ENCODE results near the gene TAF5.
"Not testable (repeated sequence)": the region's sequence is repeated elsewhere in the genome, so short reads cannot be mapped to it uniquely, and the experiment has no call there.

The TAF5 gene

GRCh38 chr10:103367782-103368518 is at the start of gene TAF5:
Gene TAF5 (plus strand): TSS chr10:103367976. CDS start chr10:103367990, 14 bp downstream.
- peak; percentile 98 for DNase-seq (ENCODE audit: low read depth)

GRCh38 chr10:103327906-103328305 is 39.9 kb upstream of the TAF5 start:
- DNase-seq (ENCODE audit: low read depth) = no peak

GRCh38 chr10:103333934-103334520 is 33.7 kb upstream of the TAF5 start:
- DNase-seq (ENCODE audit: low read depth) = peak; percentile 58

GRCh38 chr10:103334567-103334966 is 33.2 kb upstream of the TAF5 start:
- DNase-seq (ENCODE audit: low read depth) = no peak

GRCh38 chr10:103336370-103336769 is 31.4 kb upstream of the TAF5 start:
- DNase-seq (ENCODE audit: low read depth) = no peak

- no peak for DNase-seq (ENCODE audit: low read depth)
Measured at GRCh38 chr10:103350175-103350516, 17.6 kb upstream of the TAF5 start.

- peak; percentile 85 for DNase-seq (ENCODE audit: low read depth)
Measured at GRCh38 chr10:103350517-103351260, 17.1 kb upstream of the TAF5 start, which contains the start of gene PCGF6. Gene PCGF6 (minus strand): TSS chr10:103351140. CDS start chr10:103351066, 74 bp downstream.

GRCh38 chr10:103353281-103353680 is 14.5 kb upstream of the TAF5 start:
- peak; percentile 27 for DNase-seq (ENCODE audit: low read depth)

- DNase-seq (ENCODE audit: low read depth) = not testable (repeated sequence)
Measured at GRCh38 chr10:103354567-103354966, 13.2 kb upstream of the TAF5 start.

- DNase-seq (ENCODE audit: low read depth) = no peak
Measured at GRCh38 chr10:103355906-103356599, 11.7 kb upstream of the TAF5 start.

GRCh38 chr10:103359493-103359892 is 8.3 kb upstream of the TAF5 start:
- DNase-seq (ENCODE audit: low read depth) = not testable (repeated sequence)

- DNase-seq (ENCODE audit: low read depth) = peak; percentile 68
Measured at GRCh38 chr10:103360791-103361190, 7.0 kb upstream of the TAF5 start.

- DNase-seq (ENCODE audit: low read depth) = no peak
Measured at GRCh38 chr10:103367379-103367781, 396 bp upstream of the TAF5 start.

GRCh38 chr10:103373544-103373943 is 5.8 kb downstream of the TAF5 start:
- DNase-seq (ENCODE audit: low read depth) = no peak

GRCh38 chr10:103374263-103374662 is 6.5 kb downstream of the TAF5 start:
- no peak for DNase-seq (ENCODE audit: low read depth)

- no peak for DNase-seq (ENCODE audit: low read depth)
Measured at GRCh38 chr10:103382769-103383168, 15.0 kb downstream of the TAF5 start.

- no peak for DNase-seq (ENCODE audit: low read depth)
Measured at GRCh38 chr10:103394180-103394579, 26.4 kb downstream of the TAF5 start.

- DNase-seq (ENCODE audit: low read depth) = peak; percentile 37
Measured at GRCh38 chr10:103395754-103396066, 27.9 kb downstream of the TAF5 start.

GRCh38 chr10:103396067-103396788 is 28.5 kb downstream of the TAF5 start, which contains the start of the genes ATP5MK and PDCD11:
Gene ATP5MK (minus strand): TSS chr10:103396475. CDS start chr10:103392457, 4,018 bp downstream.
Gene PDCD11 (plus strand): TSS chr10:103396626. CDS start chr10:103398427, 1,801 bp downstream.
- DNase-seq (ENCODE audit: low read depth) = peak; percentile 99

GRCh38 chr10:103396789-103397087 is 29.0 kb downstream of the TAF5 start:
- DNase-seq (ENCODE audit: low read depth) = no peak

GRCh38 chr10:103397191-103397825 is 29.5 kb downstream of the TAF5 start:
- DNase-seq (ENCODE audit: low read depth) = peak; percentile 31

Measured in ELR (cell line).